K562 (cell line): ENCODE measurements around the gene CNPY3. TPM values are rescaled to one million over a fixed set of nuclear protein-coding genes. Genes with fewer than 3 reads are reported as not detected.

Experiments used
- SAFB ChIP-seq: fragments of 200-400 bp; formaldehyde crosslinking; IDR thresholded peaks from 2 replicates; pipeline ENCODE4 v1.6.1; 2017; ENCODE audit warnings: low read depth, low read length, borderline replicate concordance
- STAG1 ChIP-seq: sonication (generic); formaldehyde crosslinking; IDR thresholded peaks from 2 replicates; pipeline ENCODE4 v1.5.0; 2020; ENCODE audit warnings: missing genetic modification reagents, borderline replicate concordance
- ZFP30 ChIP-seq: fragments of 250-450 bp; sonication (Bioruptor Pico); IDR thresholded peaks from 2 replicates; pipeline ENCODE4 v1.8.0; 2022; ENCODE audit warnings: moderate library complexity, mild to moderate bottlenecking, inconsistent platforms, borderline replicate concordance
- polyA plus RNA-seq, 8 experiments: library from polyadenylated mRNA; depleted of rRNA in 4 of 8; stranded (reverse) in 5 of 8; unstranded in 3 of 8; fragments of >200 nt; fragmentation: Nextera tagmentation in 2 of 8; fragmentation: Illumina TruSeq in 1 of 8; extraction: Ambion mirVana in 2 of 8; extraction: Trizol in 1 of 8; gene quantifications; 2 replicates each; pipeline versions ENCODE4 v1.2.1 to v1.2.3, GENCODE V29; 2011 to 2014; ENCODE audit warnings: inconsistent platforms in 1 of 8, missing spikeins in 1 of 8
- total RNA-seq, 7 experiments: library from RNA; depleted of rRNA in 6 of 7; stranded (reverse); fragments of >200 nt in 6 of 7; fragmentation: Illumina TruSeq in 2 of 7; extraction: Trizol in 2 of 7; gene quantifications; 2 replicates each; pipeline versions ENCODE4 v1.2.1 to v1.2.3, GENCODE V29; 2011 to 2021; ENCODE audit warnings: low replicate concordance in 1 of 7
- TF ChIP-seq, protein P1 (sequence below): fragments of 200-800 bp; sonication (Bioruptor generic); IDR thresholded peaks from 2 replicates; pipeline ENCODE4 v1.6.1; 2016; ENCODE audit warnings: missing genetic modification characterization, missing compliant biosample characterization
- TF ChIP-seq, protein P2 (sequence below): fragments of 450-650 bp; IDR thresholded peaks from 2 replicates; pipeline ENCODE4 v1.6.1; 2016; ENCODE audit warnings: low read depth
- TF ChIP-seq, protein P3 (sequence below): fragments of 450-650 bp; formaldehyde crosslinking; conservative IDR thresholded peaks from 2 replicates; pipeline ENCODE4 v1.4.0; 2022; ENCODE audit warnings: mild to moderate bottlenecking, missing genetic modification characterization

Gene CNPY3
- total and polyA plus RNA-seq, 9 of the 15 experiments (the other 6 are each of a cell fraction or from before 2014, with no cell fraction given) = 2.4 to 37.4 (median 21.2) TPM

DNA sequence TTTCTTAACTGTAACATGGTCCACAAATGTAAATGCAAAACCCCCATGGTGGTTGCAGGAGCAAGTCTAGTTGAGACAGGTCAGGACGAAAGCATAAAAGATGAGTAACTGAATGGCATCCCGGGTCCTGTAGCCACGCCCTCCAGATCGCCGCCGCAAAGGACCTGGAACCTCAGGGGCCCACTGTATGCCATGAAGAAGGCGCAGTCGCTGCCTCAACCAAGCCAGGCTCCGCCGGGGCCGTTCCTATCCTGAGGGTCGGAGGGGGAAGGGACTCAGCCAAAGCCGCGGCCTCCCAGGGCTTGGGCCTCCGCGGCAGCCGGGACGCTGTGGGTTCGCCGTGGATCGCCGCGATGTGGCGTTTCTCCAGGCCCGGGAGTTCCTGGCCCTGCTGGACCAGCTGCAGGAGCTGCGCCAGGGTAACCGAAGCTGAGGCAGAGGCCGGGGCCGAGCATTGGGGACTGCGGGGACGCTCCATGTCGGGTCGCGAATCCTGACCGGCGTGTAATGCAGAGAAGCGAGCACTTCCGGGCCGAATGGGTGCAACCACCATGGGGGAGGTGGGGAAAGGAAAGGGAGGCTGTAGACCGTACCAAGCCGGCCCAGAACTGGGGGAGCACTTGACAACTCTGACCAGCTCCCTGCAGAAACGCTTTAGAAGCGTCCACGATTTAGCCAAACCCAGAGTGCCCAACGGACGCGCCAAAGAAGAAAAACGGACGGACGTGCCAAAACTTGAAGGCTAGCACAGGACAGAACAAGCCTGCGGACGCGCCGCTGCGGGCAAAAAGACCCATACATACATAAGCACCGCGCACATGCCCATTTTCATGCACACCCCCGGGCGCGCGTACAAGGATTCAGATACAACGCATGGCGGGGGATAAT lies 38.7 kb upstream of the CNPY3 start (continued):
- TF ChIP-seq, protein P1, sequence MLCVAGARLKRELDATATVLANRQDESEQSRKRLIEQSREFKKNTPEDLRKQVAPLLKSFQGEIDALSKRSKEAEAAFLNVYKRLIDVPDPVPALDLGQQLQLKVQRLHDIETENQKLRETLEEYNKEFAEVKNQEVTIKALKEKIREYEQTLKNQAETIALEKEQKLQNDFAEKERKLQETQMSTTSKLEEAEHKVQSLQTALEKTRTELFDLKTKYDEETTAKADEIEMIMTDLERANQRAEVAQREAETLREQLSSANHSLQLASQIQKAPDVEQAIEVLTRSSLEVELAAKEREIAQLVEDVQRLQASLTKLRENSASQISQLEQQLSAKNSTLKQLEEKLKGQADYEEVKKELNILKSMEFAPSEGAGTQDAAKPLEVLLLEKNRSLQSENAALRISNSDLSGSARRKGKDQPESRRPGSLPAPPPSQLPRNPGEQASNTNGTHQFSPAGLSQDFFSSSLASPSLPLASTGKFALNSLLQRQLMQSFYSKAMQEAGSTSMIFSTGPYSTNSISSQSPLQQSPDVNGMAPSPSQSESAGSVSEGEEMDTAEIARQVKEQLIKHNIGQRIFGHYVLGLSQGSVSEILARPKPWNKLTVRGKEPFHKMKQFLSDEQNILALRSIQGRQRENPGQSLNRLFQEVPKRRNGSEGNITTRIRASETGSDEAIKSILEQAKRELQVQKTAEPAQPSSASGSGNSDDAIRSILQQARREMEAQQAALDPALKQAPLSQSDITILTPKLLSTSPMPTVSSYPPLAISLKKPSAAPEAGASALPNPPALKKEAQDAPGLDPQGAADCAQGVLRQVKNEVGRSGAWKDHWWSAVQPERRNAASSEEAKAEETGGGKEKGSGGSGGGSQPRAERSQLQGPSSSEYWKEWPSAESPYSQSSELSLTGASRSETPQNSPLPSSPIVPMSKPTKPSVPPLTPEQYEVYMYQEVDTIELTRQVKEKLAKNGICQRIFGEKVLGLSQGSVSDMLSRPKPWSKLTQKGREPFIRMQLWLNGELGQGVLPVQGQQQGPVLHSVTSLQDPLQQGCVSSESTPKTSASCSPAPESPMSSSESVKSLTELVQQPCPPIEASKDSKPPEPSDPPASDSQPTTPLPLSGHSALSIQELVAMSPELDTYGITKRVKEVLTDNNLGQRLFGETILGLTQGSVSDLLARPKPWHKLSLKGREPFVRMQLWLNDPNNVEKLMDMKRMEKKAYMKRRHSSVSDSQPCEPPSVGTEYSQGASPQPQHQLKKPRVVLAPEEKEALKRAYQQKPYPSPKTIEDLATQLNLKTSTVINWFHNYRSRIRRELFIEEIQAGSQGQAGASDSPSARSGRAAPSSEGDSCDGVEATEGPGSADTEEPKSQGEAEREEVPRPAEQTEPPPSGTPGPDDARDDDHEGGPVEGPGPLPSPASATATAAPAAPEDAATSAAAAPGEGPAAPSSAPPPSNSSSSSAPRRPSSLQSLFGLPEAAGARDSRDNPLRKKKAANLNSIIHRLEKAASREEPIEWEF (CRISPR knock-in tag) = no peak
- TF ChIP-seq STAG1 (CRISPR knock-in tag) (no peak), ZFP30 (CRISPR knock-in tag) (no peak), SAFB (0 out of 2 replicates have a peak, but pooled peaks have one; percentile 16)
- TF ChIP-seq, protein P2, sequence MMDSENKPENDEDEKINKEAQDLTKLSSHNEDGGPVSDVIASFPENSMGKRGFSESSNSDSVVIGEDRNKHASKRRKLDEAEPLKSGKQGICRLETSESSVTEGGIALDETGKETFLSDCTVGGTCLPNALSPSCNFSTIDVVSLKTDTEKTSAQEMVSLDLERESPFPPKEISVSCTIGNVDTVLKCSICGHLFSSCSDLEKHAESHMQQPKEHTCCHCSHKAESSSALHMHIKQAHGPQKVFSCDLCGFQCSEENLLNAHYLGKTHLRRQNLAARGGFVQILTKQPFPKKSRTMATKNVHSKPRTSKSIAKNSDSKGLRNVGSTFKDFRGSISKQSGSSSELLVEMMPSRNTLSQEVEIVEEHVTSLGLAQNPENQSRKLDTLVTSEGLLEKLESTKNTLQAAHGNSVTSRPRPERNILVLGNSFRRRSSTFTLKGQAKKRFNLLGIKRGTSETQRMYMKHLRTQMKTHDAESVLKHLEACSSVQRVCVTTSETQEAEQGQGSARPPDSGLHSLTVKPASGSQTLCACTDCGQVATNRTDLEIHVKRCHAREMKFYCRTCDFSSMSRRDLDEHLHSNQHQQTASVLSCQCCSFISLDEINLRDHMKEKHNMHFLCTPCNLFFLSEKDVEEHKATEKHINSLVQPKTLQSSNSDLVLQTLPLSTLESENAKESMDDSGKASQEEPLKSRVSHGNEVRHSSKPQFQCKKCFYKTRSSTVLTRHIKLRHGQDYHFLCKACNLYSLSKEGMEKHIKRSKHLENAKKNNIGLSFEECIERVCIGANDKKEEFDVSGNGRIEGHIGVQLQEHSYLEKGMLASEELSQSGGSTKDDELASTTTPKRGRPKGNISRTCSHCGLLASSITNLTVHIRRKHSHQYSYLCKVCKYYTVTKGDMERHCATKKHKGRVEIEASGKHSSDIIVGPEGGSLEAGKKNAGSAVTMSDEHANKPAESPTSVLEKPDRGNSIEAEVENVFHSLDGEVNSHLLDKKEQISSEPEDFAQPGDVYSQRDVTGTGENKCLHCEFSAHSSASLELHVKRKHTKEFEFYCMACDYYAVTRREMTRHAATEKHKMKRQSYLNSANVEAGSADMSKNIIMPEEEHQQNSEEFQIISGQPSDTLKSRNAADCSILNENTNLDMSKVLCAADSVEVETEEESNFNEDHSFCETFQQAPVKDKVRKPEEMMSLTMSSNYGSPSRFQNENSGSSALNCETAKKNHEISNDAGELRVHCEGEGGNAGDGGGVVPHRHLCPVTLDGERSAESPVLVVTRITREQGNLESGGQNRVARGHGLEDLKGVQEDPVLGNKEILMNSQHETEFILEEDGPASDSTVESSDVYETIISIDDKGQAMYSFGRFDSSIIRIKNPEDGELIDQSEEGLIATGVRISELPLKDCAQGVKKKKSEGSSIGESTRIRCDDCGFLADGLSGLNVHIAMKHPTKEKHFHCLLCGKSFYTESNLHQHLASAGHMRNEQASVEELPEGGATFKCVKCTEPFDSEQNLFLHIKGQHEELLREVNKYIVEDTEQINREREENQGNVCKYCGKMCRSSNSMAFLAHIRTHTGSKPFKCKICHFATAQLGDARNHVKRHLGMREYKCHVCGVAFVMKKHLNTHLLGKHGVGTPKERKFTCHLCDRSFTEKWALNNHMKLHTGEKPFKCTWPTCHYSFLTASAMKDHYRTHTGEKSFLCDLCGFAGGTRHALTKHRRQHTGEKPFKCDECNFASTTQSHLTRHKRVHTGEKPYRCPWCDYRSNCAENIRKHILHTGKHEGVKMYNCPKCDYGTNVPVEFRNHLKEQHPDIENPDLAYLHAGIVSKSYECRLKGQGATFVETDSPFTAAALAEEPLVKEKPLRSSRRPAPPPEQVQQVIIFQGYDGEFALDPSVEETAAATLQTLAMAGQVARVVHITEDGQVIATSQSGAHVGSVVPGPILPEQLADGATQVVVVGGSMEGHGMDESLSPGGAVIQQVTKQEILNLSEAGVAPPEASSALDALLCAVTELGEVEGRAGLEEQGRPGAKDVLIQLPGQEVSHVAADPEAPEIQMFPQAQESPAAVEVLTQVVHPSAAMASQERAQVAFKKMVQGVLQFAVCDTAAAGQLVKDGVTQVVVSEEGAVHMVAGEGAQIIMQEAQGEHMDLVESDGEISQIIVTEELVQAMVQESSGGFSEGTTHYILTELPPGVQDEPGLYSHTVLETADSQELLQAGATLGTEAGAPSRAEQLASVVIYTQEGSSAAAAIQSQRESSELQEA = no peak
- TF ChIP-seq, protein P3, sequence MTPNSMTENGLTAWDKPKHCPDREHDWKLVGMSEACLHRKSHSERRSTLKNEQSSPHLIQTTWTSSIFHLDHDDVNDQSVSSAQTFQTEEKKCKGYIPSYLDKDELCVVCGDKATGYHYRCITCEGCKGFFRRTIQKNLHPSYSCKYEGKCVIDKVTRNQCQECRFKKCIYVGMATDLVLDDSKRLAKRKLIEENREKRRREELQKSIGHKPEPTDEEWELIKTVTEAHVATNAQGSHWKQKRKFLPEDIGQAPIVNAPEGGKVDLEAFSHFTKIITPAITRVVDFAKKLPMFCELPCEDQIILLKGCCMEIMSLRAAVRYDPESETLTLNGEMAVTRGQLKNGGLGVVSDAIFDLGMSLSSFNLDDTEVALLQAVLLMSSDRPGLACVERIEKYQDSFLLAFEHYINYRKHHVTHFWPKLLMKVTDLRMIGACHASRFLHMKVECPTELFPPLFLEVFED (CRISPR knock-in tag) = 0 out of 2 replicates have a peak, but pooled peaks have one; percentile 54
